NCI-H748 treated with DMSO at 0.1 percent for 48 hours (cell line): ENCODE results near the gene CTU2.

ENCODE experiments used
- DNase-seq: peaks from one replicate; lab custom pipeline; 2025; lab: John Stamatoyannopoulos, UW

CTU2 gene

DNA sequence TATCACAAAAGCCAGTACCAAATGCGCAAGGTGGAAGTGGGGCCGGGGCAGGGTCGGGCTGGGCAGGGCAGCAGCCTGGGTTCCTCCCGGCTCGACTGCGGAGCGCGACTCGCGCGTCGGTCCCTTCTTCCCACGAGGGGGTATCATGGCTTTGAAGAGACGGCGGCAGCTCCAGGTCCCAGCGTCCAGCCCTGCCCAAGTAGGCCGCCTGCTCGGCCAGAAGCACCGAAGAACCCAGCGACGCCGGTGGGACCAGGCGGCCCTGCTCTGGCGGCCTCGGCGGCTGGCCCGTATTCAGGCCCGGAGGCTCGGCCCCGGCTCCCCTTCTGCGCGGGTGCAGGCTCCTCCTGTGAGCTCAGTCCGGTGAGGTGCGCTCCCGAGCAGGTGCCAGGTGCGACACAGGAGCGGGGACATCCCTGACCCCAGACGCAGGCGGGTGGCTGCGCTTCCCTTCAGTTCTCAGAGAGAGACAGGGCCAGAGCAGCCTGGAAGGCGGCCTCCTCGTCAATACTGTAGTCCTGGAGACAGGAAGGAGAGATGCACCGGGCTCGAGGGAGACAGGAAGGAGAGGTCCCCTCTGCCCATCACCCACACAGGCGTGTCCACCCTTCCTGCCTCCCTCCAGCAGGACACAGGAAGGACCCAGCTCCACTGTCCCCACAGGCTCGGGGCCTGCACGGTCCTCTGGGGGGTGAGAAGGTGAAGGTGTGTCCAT is 9.0 kb upstream of the CTU2 start:
- no peak for DNase-seq

DNA sequence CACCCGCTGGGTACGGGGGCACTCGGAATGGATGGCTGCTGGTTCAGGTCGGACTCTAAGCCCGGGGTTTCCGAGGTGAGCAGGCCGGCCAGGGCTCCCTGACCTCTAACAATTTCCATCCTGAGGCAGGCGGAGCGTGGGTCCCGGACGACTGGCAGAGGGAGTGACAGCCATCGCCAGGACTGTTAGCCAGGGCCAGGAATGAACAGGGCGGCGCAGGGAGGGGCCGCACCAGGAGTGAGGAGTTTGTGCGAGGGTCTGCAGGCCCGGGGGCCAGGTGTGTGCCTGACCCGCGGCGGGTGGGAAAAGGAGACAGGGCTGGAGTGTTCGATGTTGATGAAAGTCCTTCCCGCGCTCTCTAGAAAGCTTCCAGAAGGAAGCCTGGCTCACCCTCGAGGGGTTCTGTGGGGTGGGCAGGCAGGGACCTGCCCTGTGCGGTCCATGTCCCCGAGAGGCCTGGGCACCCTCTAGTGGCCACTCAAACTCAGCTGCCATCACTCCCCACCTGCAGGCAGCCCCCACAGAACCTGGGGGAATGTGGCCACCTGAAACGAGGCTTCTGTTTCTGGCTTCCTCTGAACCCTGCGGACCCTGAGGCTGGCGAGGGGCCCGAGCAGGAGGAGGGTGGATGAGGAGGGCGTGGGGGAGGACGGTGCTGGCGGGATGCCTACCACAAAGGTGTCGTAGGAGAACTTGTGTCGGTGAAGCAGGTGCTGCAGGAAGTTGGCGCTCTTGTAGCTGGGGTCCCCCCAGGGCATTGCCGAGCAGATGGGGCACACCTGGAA is 8.3 kb upstream of the CTU2 start:
- DNase-seq, result no peak

DNA sequence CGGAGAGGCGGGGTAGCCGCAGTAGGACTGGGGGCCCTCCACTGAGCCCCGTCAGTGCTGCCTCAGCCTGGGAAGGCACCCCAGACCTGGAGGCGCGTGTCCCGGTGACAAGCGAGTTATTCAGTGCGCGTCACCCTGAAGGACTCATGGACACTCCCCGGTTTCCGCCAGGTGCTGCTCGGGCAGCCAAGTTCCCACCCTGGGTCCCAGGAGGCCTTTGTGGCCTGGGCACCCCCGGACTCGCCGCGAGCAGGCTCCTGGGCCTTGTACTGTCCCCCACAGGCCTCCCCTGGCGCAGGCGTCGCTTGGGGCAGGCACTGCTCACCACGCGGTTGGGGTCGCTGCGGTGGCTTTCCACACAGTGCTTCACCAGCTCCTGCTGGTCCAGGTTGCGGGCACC is 7.7 kb upstream of the CTU2 start:
- no peak for DNase-seq

DNA sequence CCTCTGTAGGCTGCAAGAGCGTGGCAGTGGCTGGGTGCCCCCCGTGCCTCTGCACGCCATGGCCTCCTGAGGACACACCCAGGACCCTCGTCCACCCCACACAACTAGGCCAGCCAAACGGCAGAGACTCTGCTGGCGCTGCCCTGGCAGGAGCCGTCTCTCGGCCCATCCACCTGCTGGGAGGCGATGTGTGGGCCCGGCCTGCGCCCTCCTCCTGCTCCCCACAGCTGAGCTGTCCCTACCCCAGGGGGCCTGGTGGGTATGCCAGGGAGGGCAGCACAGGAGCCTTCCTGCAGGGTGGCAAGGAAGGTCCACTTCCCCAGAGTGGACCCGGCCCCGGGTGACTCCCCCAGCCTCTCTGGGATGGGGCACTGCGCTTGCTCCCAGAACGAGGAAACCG is 7.1 kb upstream of the CTU2 start:
- DNase-seq, result no peak

GRCh38 chr16:88700322-88700635 is 6.0 kb upstream of the CTU2 start:
- DNase-seq, result no peak

DNA sequence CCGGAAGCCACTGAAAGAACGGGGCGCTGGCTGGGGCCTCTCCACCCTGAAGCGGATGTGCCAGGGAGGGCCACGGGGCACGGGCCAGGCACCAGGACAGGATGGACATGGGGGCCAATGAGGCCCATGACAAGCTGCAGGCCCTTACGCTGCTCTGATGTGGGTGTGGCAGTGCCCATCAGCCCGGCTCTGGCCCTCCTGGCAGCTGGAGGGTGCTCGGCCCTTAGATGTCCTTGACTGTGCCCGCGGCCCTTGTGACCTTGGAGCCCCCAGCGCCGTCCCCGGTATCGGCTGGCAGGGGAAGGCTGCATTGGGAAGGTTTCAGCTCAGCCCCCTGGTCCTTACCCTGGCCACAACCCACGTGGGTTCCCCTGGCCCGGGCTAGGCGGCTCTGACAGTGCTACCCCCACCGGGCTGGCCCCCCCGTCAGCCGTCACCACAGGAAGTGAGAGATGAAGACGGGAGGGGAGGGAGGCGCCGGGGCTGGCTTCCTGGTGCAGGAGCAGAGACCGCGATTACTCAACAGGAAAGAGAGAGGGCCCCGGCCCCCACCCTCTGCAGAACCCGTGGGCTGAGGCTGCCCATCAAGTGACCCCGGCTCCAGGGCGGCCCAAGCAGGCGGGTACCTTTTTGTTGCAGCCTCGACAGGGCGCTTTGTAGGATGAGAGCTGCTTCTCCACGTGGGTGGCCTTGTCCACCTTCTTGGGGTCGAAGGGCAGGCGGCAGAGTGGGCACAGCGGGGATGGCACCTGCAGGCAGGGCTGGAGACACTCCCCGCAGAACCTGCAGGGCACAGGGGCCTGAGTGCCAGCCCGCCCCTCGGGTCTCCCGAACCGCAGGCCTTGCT is 5.4 kb upstream of the CTU2 start:
- DNase-seq, result no peak

DNA sequence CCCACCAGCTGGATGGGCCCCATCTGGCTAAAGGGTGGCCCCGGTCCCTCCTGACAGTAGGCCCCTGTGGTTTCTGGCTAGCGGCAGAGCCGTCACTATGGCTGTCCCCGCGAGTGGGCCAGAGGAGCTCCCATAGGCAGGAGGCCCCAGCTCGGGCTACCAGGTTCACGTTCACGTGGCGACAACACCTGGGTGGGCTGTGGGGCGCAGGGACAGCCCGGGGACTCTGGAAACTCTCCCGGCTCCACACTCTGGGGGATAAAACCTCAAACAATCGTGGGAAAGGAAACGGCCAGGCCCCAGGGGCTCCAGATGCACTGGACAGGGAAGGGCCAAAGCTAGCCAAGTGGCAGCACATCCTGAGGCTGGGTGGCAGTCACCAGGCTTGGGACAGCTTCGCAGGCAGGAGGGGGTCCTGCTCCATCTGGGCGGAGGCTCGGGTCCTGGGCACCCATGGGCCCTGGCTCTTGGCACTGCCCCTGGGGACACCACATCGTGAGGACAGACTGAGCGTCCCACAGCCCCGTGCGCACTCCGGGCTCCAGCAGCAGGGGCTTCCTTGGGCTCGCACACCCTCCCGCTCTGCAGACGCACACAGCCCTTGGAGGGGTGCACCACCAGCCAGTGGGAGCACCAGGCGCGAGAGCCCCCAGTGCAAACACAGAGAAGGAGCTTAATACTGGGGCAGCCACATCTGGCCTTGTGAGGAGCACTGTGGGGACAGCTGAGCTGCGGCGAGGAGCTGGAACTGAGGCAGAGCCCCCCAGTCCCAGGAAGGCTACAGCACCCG is 4.5 kb upstream of the CTU2 start:
- no peak for DNase-seq

- DNase-seq, result no peak
Observed at GRCh38 chr16:88702371-88703210, 3.7 kb upstream of the CTU2 start.

GRCh38 chr16:88703486-88704309 is 2.6 kb upstream of the CTU2 start:
- DNase-seq, result no peak

GRCh38 chr16:88705076-88705684 is 1.1 kb upstream of the CTU2 start:
- no peak for DNase-seq

DNA sequence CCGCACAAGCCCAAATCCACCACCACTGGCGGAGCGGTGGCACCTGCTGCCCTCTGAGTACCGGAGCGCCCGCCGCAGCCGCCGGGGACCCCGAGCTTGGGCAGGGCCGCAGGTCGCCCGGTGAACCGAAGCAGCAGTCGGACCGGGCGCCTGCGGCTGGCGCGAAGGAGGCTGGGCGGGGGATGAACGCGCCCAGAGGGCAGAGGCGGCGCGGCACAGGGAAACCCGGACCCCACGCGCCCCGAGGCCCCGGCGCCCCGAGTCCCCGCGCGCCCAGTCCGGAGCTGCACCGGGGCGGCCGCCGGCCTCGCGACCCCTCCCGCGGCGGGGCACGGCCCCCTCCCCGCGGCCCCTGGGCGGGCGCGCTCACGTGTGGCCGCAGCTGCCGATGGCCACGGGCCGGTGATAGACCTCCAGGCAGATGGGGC is 488 bp upstream of the CTU2 start:
- DNase-seq, result no peak

GRCh38 chr16:88706965-88707826 is 893 bp downstream of the CTU2 start:
- no peak for DNase-seq

DNA sequence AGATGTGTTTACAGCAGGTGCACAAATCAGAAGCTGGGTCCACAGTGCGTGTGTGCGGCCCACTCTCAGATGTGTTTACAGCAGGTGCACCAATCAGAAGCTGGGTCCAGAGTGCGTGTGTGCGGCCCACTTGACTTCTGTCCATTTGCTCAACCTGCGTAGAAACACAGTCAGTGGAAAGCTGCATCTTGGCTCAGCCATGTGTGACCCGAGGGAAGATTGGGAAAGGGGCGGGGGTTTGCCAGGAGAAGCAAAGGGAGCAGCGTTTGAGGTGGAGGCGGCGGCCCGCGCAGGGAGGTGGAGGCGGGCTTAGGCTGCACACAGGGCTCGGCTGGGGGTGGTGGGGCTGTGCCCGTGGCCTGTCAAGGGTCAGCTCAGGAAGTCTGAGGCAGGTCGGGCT is 4.3 kb downstream of the CTU2 start:
- DNase-seq, result no peak

DNA sequence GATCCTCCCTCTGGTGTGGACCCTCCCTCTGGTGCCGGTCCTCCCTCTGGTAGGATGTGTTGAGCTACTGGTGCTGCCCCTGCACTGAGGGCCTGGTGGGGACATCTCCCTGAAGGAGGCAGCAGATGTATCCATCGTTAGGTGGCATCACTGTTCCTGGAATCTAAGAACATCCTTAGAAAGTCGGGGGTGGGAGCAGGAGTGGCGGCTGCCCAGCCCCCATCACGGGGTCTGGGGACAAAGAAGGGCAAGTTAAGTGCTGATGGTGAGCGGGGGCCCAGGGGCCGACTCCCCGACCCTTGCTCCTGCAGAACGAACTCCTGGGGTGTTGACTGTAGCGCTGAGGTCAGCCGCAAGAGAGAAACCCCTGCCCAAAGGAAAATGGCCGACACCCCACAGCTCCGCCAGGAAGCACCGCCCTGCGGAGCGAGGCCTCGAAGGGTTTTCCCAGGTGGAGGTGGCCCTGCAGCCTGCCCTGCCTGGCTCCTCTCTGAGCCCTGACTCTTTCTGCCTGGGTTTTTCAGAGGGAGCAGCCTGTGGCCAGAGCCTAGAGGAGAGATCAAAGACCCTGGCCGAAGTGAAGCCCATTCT is 5.5 kb downstream of the CTU2 start:
- no peak for DNase-seq

GRCh38 chr16:88712362-88712979 is 6.2 kb downstream of the CTU2 start:
- DNase-seq, result no peak

DNA sequence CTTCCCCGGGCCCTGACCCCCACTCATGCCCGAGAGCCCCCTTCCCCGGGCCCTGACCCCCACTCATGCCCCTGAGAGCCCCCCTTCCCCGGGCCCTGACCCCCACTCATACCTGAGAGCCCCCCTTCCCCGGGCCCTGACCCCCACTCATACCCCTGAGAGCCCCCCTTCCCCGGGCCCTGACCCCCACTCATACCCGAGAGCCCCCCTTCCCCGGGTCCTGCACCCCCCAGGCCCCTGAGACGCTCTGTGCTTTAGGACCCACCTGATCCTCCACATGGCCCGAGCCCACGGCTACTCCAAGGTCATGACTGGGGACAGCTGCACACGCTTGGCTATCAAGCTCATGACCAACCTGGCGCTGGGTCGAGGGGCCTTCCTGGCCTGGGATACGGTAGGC is 6.8 kb downstream of the CTU2 start:
- no peak for DNase-seq

- DNase-seq, result no peak
Observed at GRCh38 chr16:88713568-88714419, 7.5 kb downstream of the CTU2 start.
